ENCODE measurements around the gene PLCB4.

DNA sequence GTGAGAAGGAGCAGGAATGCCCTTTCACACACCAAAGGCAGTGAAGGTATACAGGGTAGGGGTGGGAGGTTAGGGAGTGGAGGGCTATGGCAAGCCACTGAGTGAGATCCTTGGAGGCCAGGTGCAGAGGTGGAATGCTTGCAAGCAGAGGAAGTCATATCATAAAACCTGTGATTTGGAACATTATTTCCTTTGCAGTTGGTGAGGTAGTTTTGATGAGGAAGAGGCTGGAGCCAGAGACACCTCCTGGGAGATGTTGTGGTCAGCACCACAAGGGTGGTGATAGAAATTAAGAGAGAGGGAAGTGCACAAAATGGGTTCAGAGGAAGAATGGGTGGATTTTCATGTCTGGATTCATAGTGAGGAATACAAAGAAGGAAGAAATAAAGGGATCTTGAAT lies 73.0 kb downstream of the PLCB4 start:
- TF ChIP-seq, protein P1, sequence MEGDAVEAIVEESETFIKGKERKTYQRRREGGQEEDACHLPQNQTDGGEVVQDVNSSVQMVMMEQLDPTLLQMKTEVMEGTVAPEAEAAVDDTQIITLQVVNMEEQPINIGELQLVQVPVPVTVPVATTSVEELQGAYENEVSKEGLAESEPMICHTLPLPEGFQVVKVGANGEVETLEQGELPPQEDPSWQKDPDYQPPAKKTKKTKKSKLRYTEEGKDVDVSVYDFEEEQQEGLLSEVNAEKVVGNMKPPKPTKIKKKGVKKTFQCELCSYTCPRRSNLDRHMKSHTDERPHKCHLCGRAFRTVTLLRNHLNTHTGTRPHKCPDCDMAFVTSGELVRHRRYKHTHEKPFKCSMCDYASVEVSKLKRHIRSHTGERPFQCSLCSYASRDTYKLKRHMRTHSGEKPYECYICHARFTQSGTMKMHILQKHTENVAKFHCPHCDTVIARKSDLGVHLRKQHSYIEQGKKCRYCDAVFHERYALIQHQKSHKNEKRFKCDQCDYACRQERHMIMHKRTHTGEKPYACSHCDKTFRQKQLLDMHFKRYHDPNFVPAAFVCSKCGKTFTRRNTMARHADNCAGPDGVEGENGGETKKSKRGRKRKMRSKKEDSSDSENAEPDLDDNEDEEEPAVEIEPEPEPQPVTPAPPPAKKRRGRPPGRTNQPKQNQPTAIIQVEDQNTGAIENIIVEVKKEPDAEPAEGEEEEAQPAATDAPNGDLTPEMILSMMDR (IDR thresholded peaks at IDR 0.05), result no peak
- TF ChIP-seq POLR2A (IDR thresholded peaks at IDR 0.05), result no peak

Measured in lower leg skin (tissue), 3 donors.